Measurements from ENCODE around the gene L1CAM. TPM values are rescaled to one million over a fixed set of nuclear protein-coding genes. Genes with fewer than 3 reads are reported as not detected.

Gene L1CAM
- total and polyA plus RNA-seq, 9 of the 15 experiments (the other 6 are each of a cell fraction or from before 2014, with no cell fraction given), result 0.09 to 0.86 (median 0.26) TPM; not detected in 3

DNA sequence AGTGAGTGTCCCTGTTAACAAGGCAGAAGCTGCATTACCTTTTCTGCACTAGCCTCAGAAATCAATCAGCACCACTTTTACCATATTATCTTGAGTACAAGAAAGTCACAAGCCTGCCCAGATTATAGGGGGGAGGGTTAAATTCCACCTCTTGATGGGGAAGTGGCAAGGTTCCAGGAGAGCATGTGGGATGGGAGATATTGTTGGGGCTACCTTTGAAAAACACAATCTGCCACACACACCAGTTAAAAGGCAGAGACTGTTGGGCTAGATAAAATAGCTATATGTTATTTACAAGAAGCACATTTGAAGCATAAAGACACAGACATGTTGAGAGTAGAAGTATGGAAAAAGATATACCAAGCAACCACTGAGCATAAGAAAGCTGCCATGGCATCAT, 11.9 kb upstream of the L1CAM start (continued):
- TF ChIP-seq, protein P1, sequence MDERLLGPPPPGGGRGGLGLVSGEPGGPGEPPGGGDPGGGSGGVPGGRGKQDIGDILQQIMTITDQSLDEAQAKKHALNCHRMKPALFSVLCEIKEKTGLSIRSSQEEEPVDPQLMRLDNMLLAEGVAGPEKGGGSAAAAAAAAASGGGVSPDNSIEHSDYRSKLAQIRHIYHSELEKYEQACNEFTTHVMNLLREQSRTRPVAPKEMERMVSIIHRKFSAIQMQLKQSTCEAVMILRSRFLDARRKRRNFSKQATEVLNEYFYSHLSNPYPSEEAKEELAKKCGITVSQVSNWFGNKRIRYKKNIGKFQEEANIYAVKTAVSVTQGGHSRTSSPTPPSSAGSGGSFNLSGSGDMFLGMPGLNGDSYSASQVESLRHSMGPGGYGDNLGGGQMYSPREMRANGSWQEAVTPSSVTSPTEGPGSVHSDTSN (CRISPR knock-in tag; IDR thresholded peaks at IDR 0.05; ENCODE audit: low read depth), result no peak
- TF ChIP-seq, protein P1 (tag; conservative IDR thresholded peaks at IDR 0.05; ENCODE audit: low read depth), result peak; percentile 74
- TF ChIP-seq ELF1 (tag; IDR thresholded peaks at IDR 0.05) (no peak; the same call in 1 of the 2 replicates), ZFX (CRISPR knock-in tag; IDR thresholded peaks at IDR 0.05) (no peak), ZBTB7A (IDR thresholded peaks at IDR 0.05; ENCODE audit: borderline replicate concordance, control insufficient read depth, low read depth, low read length) (no peak), EZH2 (IDR thresholded peaks at IDR 0.05; ENCODE audit: borderline replicate concordance, low read depth, low read length) (peak; percentile 83; the same call in 1 of the 2 replicates), SMAD1 (IDR thresholded peaks at IDR 0.05; ENCODE audit: low read depth, low read length, partially characterized antibody) (peak; percentile 98), ATF1 (CRISPR knock-in tag; IDR thresholded peaks at IDR 0.05) (no peak), ATF1 (tag; IDR thresholded peaks at IDR 0.05) (peak; percentile 55)
- TF ChIP-seq, protein P2, sequence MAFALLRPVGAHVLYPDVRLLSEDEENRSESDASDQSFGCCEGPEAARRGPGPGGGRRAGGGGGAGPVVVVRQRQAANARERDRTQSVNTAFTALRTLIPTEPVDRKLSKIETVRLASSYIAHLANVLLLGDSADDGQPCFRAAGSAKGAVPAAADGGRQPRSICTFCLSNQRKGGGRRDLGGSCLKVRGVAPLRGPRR (CRISPR knock-in tag; IDR thresholded peaks at IDR 0.05), result no peak
- TF ChIP-seq, protein P3, sequence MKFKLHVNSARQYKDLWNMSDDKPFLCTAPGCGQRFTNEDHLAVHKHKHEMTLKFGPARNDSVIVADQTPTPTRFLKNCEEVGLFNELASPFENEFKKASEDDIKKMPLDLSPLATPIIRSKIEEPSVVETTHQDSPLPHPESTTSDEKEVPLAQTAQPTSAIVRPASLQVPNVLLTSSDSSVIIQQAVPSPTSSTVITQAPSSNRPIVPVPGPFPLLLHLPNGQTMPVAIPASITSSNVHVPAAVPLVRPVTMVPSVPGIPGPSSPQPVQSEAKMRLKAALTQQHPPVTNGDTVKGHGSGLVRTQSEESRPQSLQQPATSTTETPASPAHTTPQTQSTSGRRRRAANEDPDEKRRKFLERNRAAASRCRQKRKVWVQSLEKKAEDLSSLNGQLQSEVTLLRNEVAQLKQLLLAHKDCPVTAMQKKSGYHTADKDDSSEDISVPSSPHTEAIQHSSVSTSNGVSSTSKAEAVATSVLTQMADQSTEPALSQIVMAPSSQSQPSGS (CRISPR knock-in tag; IDR thresholded peaks at IDR 0.05), result no peak
- TF ChIP-seq, protein P4, sequence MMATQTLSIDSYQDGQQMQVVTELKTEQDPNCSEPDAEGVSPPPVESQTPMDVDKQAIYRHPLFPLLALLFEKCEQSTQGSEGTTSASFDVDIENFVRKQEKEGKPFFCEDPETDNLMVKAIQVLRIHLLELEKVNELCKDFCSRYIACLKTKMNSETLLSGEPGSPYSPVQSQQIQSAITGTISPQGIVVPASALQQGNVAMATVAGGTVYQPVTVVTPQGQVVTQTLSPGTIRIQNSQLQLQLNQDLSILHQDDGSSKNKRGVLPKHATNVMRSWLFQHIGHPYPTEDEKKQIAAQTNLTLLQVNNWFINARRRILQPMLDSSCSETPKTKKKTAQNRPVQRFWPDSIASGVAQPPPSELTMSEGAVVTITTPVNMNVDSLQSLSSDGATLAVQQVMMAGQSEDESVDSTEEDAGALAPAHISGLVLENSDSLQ (IDR thresholded peaks at IDR 0.05), result peak; percentile 39
- TF ChIP-seq, protein P5, sequence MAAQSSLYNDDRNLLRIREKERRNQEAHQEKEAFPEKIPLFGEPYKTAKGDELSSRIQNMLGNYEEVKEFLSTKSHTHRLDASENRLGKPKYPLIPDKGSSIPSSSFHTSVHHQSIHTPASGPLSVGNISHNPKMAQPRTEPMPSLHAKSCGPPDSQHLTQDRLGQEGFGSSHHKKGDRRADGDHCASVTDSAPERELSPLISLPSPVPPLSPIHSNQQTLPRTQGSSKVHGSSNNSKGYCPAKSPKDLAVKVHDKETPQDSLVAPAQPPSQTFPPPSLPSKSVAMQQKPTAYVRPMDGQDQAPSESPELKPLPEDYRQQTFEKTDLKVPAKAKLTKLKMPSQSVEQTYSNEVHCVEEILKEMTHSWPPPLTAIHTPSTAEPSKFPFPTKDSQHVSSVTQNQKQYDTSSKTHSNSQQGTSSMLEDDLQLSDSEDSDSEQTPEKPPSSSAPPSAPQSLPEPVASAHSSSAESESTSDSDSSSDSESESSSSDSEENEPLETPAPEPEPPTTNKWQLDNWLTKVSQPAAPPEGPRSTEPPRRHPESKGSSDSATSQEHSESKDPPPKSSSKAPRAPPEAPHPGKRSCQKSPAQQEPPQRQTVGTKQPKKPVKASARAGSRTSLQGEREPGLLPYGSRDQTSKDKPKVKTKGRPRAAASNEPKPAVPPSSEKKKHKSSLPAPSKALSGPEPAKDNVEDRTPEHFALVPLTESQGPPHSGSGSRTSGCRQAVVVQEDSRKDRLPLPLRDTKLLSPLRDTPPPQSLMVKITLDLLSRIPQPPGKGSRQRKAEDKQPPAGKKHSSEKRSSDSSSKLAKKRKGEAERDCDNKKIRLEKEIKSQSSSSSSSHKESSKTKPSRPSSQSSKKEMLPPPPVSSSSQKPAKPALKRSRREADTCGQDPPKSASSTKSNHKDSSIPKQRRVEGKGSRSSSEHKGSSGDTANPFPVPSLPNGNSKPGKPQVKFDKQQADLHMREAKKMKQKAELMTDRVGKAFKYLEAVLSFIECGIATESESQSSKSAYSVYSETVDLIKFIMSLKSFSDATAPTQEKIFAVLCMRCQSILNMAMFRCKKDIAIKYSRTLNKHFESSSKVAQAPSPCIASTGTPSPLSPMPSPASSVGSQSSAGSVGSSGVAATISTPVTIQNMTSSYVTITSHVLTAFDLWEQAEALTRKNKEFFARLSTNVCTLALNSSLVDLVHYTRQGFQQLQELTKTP (IDR thresholded peaks at IDR 0.05; ENCODE audit: low read depth in 1 of 2, partially characterized antibody in 2 of 2), result peak in 1 of 2 experiments; percentile 90
- TF ChIP-seq, protein P6, sequence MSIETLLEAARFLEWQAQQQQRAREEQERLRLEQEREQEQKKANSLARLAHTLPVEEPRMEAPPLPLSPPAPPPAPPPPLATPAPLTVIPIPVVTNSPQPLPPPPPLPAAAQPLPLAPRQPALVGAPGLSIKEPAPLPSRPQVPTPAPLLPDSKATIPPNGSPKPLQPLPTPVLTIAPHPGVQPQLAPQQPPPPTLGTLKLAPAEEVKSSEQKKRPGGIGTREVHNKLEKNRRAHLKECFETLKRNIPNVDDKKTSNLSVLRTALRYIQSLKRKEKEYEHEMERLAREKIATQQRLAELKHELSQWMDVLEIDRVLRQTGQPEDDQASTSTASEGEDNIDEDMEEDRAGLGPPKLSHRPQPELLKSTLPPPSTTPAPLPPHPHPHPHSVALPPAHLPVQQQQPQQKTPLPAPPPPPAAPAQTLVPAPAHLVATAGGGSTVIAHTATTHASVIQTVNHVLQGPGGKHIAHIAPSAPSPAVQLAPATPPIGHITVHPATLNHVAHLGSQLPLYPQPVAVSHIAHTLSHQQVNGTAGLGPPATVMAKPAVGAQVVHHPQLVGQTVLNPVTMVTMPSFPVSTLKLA (conservative IDR thresholded peaks at IDR 0.05), result peak in 1 of 2 experiments; percentile 87; a peak in 3 of 4 replicates

Data from K562 (cell line).